Neural cell (in vitro differentiated cells): ENCODE results near the gene RYR1. TPM values are rescaled to one million over a fixed set of nuclear protein-coding genes. Genes with fewer than 3 reads are reported as not detected.
"Not testable (repeated sequence)": the region's sequence is repeated elsewhere in the genome, so short reads cannot be mapped to it uniquely, and the experiment has no call there.

Source experiments
- H2AFZ ChIP-seq: fragments of 200-600, 300-800 bp; sonication (generic), shearing (Covaris generic); 2 replicates; pipeline ENCODE4 v1.6.0; 2014; ENCODE audit warnings: low read depth, mild to moderate bottlenecking, antibody characterized with exemption, low read length, moderate library complexity
- H3F3A ChIP-seq: fragments of 200-600 bp; shearing (Covaris generic); 2 replicates; pipeline ENCODE4 v1.6.1; 2016; ENCODE audit warnings: mild to moderate bottlenecking, moderate library complexity, mixed read lengths, antibody characterized with exemption, low read length; ENCODE audit not compliant: insufficient read depth, poor library complexity, severe bottlenecking
- H3K27ac ChIP-seq: fragments of 200-600, 300-800 bp; sonication (generic), shearing (Covaris generic); 2 replicates; pipeline ENCODE4 v1.5.1; 2014; ENCODE audit warnings: mild to moderate bottlenecking, low read length, moderate library complexity
- H3K27me3 ChIP-seq: fragments of 300-800, 200-600 bp; sonication (generic), shearing (Covaris generic); 2 replicates; pipeline ENCODE4 v1.6.0; 2014; ENCODE audit warnings: mild to moderate bottlenecking, low read depth, low read length, moderate library complexity; ENCODE audit not compliant: insufficient read depth
- H3K36me3 ChIP-seq: fragments of 300-800, 200-600 bp; sonication (generic), shearing (Covaris generic); 2 replicates; pipeline ENCODE4 v1.5.1; 2014; ENCODE audit warnings: mild to moderate bottlenecking, antibody characterized with exemption, low read length, moderate library complexity; ENCODE audit not compliant: insufficient read depth
- H3K4me2 ChIP-seq: fragments of 300-800, 200-600 bp; sonication (generic), shearing (Covaris generic); 2 replicates; pipeline ENCODE4 v1.6.0; 2014; ENCODE audit warnings: mild to moderate bottlenecking, low read length
- H3K4me3 ChIP-seq: fragments of 300-800, 200-600 bp; sonication (generic), shearing (Covaris generic); 2 replicates; pipeline ENCODE4 v1.5.1; 2014; ENCODE audit warnings: mild to moderate bottlenecking, low read length, moderate library complexity
- H3K79me2 ChIP-seq: fragments of 200-600 bp; shearing (Covaris generic); replicated peaks from 2 replicates; pipeline ENCODE4 v1.6.0; 2014; ENCODE audit warnings: mild to moderate bottlenecking, low read length, moderate library complexity; ENCODE audit not compliant: insufficient read depth
- H3K9ac ChIP-seq: fragments of 300-800, 200-600 bp; sonication (generic), shearing (Covaris generic); 2 replicates; pipeline ENCODE4 v1.6.1; 2016; ENCODE audit warnings: mild to moderate bottlenecking, low read length, mixed read lengths
- H3K9me2 ChIP-seq: fragments of 200-600 bp; shearing (Covaris generic); 2 replicates; pipeline ENCODE4 v1.6.1; 2016; ENCODE audit warnings: mild to moderate bottlenecking, low read length, mixed read lengths; ENCODE audit not compliant: insufficient read depth
- H3K9me3 ChIP-seq: fragments of 200-600, 300-800 bp; sonication (generic), shearing (Covaris generic); 2 replicates; pipeline ENCODE4 v1.6.1; 2016; ENCODE audit warnings: mild to moderate bottlenecking, mixed run types, low read length, moderate library complexity, mixed read lengths
- H4K20me1 ChIP-seq: fragments of 200-600 bp; shearing (Covaris generic); 2 replicates; pipeline ENCODE4 v1.6.1; 2016; ENCODE audit warnings: mild to moderate bottlenecking, mixed run types; ENCODE audit not compliant: insufficient read depth
- EP300 ChIP-seq: fragments of 450-650 bp; conservative IDR thresholded peaks from 2 replicates; pipeline ENCODE4 v1.6.1; 2014; ENCODE audit warnings: antibody characterized with exemption, mild to moderate bottlenecking, moderate library complexity; ENCODE audit not compliant: poor library complexity, severe bottlenecking
- EZH2 ChIP-seq: fragments of 200-600, 300-800 bp; shearing (Covaris generic), sonication (generic); IDR thresholded peaks from 2 replicates; pipeline ENCODE4 v1.6.1; 2014; ENCODE audit warnings: antibody characterized with exemption, low read length, borderline replicate concordance, mild to moderate bottlenecking; ENCODE audit not compliant: insufficient read depth, poor library complexity, severe bottlenecking
- MXI1 ChIP-seq: fragments of 450-650 bp; conservative IDR thresholded peaks from 2 replicates; pipeline ENCODE4 v1.6.1; 2014; ENCODE audit warnings: antibody characterized with exemption, mild to moderate bottlenecking; ENCODE audit not compliant: poor library complexity, severe bottlenecking
- POLR2AphosphoS5 ChIP-seq: IDR thresholded peaks from 2 replicates; pipeline ENCODE4 v1.6.1; 2012
- RAD21 ChIP-seq: fragments of 450-650 bp; conservative IDR thresholded peaks from 2 replicates; pipeline ENCODE4 v1.6.1; 2014; ENCODE audit warnings: antibody characterized with exemption, mild to moderate bottlenecking, moderate library complexity
- SMC3 ChIP-seq: fragments of 450-650 bp; conservative IDR thresholded peaks from 2 replicates; pipeline ENCODE4 v1.6.1; 2014; ENCODE audit warnings: antibody characterized with exemption, mild to moderate bottlenecking, moderate library complexity; ENCODE audit not compliant: poor library complexity
- TAF1 ChIP-seq: IDR thresholded peaks from 2 replicates; pipeline ENCODE4 v1.6.1; 2012; ENCODE audit warnings: low read depth
- polyA plus RNA-seq: library from polyadenylated mRNA; depleted of rRNA; stranded (reverse); fragments of >200 nt; gene quantifications from 2 replicates; pipeline ENCODE4 v1.2.3, GENCODE V29; 2014
- TF ChIP-seq, protein P1 (sequence below): IDR thresholded peaks from 2 replicates; pipeline ENCODE4 v1.6.1; 2012; ENCODE audit warnings: borderline replicate concordance
- TF ChIP-seq, protein P2 (sequence below): fragments of 450-650 bp; IDR thresholded peaks from 2 replicates; pipeline ENCODE4 v1.5.1; 2014; ENCODE audit warnings: antibody characterized with exemption, mild to moderate bottlenecking, moderate library complexity; ENCODE audit not compliant: poor library complexity, severe bottlenecking

The RYR1 gene
- polyA plus RNA-seq, 1 donor from 2014 or later = 0.69 TPM

DNA sequence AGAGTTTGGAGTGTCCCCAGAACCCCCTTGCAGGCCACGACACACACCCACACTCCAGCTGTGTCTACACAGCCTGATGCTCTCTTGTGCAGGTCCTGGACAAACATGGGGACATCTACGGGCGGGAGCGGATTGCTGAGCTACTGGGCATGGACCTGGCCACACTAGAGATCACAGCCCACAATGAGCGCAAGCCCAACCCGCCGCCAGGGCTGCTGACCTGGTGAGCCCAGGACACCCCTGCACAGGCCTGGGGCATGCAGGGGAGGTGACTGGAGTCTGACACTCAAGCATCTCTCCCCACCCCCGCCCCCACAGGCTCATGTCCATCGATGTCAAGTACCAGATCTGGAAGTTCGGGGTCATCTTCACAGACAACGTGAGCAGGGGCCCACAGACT is 144.3 kb downstream of the RYR1 start:
- Histone ChIP-seq H3K36me3 (no peaks in the 10 kb centered on the region), H3K27ac (no peak overlapping the region), H4K20me1 (no peaks in the 10 kb centered on the region), H3K27me3 (no peaks in the 10 kb centered on the region), H3K4me2 (no peak overlapping the region), H3F3A (no peaks in the 10 kb centered on the region), H2AFZ (no peak overlapping the region), H3K9ac (no peak overlapping the region), H3K9me3 (no peaks in the 10 kb centered on the region), H3K4me3 (no peak overlapping the region), H3K9me2 (no peaks in the 10 kb centered on the region), H3K79me2 (no peaks in the 10 kb centered on the region)
- TF ChIP-seq MXI1 = no peak
- TF ChIP-seq, protein P1, sequence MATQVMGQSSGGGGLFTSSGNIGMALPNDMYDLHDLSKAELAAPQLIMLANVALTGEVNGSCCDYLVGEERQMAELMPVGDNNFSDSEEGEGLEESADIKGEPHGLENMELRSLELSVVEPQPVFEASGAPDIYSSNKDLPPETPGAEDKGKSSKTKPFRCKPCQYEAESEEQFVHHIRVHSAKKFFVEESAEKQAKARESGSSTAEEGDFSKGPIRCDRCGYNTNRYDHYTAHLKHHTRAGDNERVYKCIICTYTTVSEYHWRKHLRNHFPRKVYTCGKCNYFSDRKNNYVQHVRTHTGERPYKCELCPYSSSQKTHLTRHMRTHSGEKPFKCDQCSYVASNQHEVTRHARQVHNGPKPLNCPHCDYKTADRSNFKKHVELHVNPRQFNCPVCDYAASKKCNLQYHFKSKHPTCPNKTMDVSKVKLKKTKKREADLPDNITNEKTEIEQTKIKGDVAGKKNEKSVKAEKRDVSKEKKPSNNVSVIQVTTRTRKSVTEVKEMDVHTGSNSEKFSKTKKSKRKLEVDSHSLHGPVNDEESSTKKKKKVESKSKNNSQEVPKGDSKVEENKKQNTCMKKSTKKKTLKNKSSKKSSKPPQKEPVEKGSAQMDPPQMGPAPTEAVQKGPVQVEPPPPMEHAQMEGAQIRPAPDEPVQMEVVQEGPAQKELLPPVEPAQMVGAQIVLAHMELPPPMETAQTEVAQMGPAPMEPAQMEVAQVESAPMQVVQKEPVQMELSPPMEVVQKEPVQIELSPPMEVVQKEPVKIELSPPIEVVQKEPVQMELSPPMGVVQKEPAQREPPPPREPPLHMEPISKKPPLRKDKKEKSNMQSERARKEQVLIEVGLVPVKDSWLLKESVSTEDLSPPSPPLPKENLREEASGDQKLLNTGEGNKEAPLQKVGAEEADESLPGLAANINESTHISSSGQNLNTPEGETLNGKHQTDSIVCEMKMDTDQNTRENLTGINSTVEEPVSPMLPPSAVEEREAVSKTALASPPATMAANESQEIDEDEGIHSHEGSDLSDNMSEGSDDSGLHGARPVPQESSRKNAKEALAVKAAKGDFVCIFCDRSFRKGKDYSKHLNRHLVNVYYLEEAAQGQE = no peak
- no peak for TF ChIP-seq TAF1
- no peak for TF ChIP-seq RAD21

DNA sequence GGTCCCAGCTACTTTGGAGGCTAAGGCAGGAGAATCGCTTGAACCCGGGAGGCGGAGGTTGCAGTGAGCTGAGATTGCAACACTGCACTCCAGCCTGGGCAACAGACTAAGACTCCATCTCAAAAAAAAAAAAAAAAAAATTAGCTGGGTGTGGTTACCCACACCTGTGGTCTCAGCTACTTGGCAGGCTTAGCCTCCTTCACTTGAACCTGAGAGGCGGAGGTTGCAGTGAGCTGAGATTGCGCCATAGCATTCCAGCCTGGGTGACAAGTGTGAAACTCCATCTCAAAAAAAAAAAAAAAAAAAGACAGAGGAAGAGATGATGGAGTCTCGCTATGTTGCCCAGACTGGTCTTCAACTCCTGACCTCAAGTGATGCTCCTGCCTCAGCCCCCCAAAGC is 145.8 kb downstream of the RYR1 start:
- H3K9me2 ChIP-seq, H3K27ac ChIP-seq, H3K4me2 ChIP-seq, H3K9me3 ChIP-seq, H3F3A ChIP-seq, H3K36me3 ChIP-seq, H3K9ac ChIP-seq, H3K79me2 ChIP-seq, H3K4me3 ChIP-seq, H2AFZ ChIP-seq, H4K20me1 ChIP-seq, H3K27me3 ChIP-seq: not testable (repeated sequence)

DNA sequence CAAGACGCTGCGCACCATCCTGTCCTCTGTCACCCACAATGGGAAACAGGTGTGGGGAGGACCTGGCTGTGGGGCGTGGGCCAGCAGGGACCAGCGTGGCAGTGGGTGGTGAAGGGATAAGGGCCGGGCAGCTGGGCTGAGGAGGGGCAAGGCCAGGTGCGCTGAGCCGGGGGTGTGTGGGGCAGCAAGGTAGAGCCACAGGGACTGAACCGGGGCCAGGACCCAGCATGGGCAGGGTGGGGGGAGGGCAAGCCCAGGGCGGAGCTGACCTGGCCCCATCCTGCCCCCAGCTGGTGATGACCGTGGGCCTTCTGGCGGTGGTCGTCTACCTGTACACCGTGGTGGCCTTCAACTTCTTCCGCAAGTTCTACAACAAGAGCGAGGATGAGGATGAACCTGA is 146.6 kb downstream of the RYR1 start:
- Histone ChIP-seq H3K27me3 (no peaks in the 10 kb centered on the region), H4K20me1 (no peaks in the 10 kb centered on the region), H3K4me2 (no peak overlapping the region), H3F3A (no peaks in the 10 kb centered on the region), H3K9ac (no peak overlapping the region), H3K79me2 (no peaks in the 10 kb centered on the region), H3K9me2 (no peaks in the 10 kb centered on the region), H3K4me3 (no peak overlapping the region), H3K36me3 (no peaks in the 10 kb centered on the region), H3K9me3 (no peaks in the 10 kb centered on the region), H3K27ac (no peak overlapping the region), H2AFZ (no peak overlapping the region)
- no peak for TF ChIP-seq SMC3
- TF ChIP-seq EP300 = no peak
- TF ChIP-seq, protein P2, sequence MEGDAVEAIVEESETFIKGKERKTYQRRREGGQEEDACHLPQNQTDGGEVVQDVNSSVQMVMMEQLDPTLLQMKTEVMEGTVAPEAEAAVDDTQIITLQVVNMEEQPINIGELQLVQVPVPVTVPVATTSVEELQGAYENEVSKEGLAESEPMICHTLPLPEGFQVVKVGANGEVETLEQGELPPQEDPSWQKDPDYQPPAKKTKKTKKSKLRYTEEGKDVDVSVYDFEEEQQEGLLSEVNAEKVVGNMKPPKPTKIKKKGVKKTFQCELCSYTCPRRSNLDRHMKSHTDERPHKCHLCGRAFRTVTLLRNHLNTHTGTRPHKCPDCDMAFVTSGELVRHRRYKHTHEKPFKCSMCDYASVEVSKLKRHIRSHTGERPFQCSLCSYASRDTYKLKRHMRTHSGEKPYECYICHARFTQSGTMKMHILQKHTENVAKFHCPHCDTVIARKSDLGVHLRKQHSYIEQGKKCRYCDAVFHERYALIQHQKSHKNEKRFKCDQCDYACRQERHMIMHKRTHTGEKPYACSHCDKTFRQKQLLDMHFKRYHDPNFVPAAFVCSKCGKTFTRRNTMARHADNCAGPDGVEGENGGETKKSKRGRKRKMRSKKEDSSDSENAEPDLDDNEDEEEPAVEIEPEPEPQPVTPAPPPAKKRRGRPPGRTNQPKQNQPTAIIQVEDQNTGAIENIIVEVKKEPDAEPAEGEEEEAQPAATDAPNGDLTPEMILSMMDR = no peak
- TF ChIP-seq, protein P1 = no peak
- no peak for TF ChIP-seq RAD21
- no peak for TF ChIP-seq TAF1
- TF ChIP-seq MXI1 = no peak
- TF ChIP-seq EZH2 = no peak
- no peak for TF ChIP-seq POLR2AphosphoS5
